Activated CD8-positive, alpha-beta memory T cell treated with anti-CD3 and anti-CD28 coated beads for 4 hours (primary cell): Measurements from ENCODE around the gene RHOBTB3.
"Not testable (repeated sequence)": the region's sequence is repeated elsewhere in the genome, so short reads cannot be mapped to it uniquely, and the experiment has no call there.

Experiments
- DNase-seq, 2 donors: peaks; one replicate each; pipeline ENCODE4 v3.0.0-alpha.2; 2020; ENCODE audit warnings: low read depth in 2 of 2

The RHOBTB3 gene

DNA sequence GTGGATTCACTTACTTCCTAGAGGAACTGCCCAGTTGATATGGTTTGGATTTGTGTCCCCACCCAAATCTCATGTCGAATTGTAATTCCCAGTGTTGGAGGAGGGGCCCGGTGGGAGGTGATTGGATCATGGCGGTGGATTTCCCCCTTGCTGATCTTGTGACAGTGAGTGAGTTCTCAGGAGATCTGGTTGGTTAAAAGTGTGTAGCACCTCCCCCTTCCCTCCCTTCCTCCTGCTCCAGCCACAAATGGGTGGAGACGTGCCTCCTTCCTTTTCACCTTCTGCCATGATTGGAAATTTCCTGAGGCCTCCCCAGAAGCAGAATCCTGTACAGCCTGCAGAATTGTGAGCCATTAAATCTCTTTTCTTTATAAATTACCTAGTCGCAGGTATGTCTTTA lies 17.9 kb upstream of the RHOBTB3 start:
- DNase-seq, result not testable (repeated sequence)

DNA sequence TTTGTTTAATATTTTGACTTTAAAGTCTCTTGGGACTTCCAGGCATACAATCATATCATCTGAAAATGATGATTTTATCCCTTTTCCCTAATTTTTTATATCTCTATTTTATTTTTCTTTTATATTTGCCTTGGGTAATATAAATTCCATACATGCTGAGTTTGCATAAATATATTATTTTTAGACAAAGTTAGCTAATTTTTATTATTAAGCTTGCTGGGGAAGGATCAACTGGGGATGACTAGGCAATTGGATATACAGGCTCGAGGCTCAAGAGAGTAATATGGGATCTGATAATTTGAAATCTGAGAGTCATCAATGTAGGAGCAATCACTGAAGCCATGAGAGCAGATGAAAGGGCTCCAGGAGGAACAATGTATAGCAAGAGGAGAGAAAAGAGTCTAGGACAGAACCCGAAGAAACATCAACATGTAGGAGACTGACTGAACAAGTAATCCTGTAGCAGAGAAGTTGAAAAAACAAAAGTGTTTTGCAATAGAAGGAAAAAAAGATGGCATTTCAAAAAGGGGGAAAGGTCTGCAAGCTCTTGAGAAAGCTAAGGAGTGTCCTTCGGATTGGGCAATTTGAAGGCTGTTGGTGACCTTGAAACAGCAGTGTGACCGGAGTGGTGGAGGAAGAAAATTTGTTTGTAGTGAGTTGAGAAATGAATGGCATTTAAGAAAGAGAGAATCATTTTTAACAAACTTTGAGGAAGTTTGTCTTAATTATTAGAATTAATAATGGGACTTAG lies 17.0 kb upstream of the RHOBTB3 start:
- no peak for DNase-seq

DNA sequence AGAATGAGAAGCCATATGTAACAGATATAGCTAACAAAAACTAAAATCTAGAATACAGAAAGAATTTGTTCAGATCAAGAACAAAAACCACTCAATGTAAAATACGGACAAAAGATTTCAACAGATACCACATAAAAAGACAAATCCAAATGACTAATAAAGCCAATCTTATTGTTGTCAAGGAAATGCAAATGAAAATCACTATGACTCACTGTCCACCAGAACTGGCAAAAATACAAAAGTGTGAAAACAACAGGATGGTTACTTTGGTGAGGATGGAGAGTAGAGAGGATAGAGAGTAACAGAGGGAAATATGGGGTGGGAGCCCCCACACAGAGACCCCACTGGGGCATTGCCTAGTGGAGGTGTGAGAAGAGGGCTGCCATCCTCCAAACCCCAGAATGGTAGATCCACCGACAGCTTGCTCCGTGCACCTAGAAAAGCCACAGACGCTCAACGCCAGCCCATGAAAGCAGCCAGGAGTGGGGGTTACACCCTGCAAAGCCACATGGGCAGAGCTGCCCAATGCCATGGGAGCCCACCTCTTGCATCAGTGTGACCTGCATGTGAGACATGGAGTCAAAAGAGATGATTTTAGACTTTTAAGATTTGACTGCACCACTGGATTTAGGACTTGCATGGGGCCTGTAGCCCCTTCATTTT lies 15.2 kb upstream of the RHOBTB3 start:
- DNase-seq, result no peak

DNA sequence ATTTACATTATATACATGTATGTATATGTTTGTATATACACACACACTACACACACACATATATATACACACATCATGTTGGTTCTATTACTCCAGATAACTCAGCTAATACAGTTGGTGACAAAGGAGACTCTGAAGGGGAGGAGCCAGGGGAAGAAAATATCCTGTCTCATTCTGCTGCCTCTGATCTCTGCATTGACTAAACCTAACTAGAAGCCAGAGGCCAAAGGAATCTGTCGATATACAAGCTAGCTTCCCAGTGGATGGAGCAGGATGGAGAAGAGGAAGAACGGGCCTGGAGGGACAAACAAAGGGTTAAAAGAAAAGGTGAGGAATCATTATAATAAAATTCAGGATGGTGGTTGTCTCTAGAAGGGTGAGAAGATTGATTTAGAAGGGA lies 13.7 kb upstream of the RHOBTB3 start:
- no peak for DNase-seq

DNA sequence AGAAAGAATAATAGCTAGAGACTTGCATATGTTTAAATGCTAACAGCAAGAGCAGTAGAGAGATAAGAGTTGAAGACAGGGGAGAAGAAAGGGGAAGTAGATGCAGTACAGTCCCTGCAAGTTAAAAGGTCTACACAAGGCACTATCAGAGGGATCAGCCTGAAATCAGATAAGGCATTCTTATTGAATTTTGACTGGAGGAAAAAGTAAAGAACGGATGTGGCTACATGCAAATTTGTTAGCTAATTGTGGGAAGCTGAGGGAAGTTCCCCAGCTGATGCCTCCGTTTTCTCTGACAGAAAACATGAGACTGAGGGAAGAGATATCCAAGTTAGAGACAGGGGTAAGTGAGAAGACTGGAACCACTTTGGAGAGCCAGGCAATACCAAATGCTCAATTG lies 12.9 kb upstream of the RHOBTB3 start:
- DNase-seq, result no peak

DNA sequence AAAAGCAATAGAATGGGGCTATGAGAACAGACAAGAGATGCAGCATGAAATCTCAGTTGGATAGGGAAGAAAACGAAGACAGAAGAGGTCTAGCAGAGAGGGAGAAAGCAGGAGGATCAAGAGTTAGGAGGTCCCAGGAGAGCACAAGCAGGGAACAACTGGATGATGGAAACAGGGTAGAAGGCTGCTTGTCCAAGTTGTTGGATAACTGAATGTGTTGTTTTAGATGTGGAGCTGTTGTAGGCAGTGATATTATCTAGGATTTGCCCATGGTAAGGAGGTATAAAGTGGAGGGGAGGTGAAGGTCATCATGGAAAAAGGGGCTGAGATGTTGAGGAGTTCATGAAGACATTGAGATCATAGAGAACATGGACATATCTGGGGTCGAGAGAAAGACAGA lies 12.4 kb upstream of the RHOBTB3 start:
- no peak for DNase-seq

DNA sequence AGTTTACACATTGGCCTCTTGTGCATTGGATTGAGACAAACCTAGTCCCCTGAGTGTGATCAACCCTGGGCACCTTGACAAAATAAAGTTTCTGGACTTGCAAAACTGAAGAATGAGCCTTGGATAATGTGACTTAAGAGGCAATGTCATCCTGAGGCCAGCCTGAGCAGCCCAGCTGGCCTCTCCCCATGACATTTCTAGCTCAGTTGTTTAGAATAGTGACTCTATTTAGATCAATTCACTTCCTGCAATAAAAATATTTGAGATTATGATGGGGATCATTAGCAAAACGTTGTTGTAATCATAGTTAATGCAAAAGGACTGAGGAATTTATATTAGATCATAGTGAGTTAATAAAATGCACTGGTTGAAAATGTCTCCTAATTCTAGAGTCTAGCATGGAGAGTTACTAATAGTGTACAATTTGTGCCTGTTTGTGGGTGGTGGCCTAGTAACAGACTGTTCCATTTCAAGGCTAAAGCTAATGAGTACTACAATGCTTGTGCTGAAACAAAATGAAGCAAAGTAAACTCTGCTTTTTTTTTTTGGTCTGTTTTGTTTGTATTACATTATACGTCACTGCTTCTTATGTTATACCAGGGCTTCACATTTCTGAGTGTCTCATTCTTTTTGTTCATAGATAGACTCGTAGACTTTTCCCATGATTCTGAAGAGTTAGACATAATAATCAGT lies 10.9 kb upstream of the RHOBTB3 start:
- DNase-seq, result no peak

DNA sequence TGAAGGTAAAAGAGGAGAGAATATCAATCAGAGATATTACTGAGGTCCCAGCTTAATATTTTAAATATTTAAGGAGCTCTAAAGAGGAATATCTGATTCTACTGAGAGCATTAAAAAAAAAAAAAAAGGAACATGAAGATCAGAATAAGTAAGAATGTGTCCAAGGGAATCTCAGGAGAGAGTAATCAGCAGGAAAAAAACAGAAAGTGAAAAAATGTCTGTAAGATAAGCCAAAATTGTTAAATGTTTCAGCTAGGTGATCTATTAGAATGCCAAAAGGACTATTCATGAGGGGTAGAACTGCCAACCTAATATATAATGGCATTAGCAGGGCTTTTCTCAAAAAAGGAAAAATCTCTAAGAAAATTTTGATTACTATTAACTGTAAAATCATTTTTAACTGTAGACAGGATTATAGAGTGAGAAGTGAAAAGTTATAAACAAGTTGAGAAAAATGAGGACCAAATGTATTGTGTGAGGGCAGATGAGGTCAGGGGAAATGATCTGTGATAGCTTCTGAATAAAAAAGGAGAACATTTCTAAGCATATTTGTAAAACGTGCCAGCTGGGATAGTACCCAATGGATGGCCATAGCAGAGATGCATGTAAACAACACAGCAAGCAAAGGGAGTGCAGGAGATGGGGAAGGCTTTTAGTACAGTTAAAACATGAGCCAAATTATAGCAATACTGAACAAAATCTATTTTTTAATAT lies 9.4 kb upstream of the RHOBTB3 start:
- no peak for DNase-seq

DNA sequence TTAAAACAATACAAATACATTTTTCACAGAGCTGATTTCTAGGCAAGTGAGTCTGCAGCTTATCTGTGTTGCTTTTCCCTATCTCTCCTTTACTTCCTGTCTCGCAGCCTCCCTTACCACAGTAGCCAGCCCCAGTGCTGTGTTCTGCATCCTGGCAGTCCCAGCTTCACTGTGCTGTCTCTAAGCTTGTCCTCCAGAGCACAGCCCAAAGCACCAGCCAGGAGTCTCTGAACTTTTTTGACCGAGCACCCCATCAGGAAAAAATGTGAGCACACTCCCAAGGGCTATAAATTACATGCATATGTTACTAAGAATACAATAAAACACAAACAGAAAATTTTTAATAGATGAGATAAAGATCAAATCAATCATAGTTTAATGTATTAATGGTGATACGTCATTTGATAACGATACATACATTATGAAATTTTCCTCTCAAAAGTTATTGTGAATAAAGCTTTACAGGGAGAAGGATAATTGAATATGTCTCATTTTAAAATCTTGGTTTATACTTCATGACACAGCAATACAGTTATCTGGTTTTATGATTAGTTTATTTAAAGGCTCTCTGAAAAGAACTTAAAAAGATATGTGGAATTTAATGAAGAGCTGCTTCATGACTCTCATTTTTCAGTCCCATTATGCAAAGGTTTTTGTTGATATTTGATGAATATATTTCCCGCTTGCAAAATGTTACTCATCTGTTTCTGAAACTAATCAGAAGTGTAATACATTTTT lies 7.3 kb upstream of the RHOBTB3 start:
- no peak for DNase-seq

DNA sequence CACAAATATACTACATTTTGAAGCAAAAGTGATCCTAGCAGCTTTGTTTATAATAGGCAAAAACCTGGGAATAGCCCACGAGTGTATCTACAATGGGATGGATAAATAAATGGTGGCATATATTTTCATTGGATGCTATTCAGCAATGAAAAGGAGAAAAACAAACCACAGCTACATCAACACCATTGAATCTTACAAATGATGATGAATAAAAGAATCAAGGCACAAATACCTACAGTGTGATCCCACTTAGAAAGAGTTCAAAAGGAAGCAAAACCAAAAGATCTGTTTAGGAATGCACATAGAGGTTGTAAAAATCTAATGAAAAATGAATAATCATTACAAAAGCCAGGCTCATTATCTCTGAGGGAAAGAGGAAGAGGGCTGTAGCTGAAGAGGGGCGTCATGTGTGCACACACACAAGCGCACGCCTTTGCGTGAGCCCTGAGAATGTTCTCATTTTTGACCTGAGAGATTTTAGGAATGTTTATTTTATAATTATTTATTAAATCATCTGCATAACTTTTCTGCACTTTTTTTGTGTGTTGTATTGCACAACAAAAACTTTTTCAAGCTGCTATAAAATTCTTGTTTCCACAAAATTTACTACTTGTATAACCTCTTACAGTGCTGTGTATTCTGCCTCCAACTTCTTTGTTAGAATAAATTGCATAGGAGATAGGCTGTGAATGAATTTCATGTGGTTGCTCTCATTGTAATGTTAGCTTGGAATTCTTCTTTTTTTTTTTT lies 5.9 kb upstream of the RHOBTB3 start:
- no peak for DNase-seq

DNA sequence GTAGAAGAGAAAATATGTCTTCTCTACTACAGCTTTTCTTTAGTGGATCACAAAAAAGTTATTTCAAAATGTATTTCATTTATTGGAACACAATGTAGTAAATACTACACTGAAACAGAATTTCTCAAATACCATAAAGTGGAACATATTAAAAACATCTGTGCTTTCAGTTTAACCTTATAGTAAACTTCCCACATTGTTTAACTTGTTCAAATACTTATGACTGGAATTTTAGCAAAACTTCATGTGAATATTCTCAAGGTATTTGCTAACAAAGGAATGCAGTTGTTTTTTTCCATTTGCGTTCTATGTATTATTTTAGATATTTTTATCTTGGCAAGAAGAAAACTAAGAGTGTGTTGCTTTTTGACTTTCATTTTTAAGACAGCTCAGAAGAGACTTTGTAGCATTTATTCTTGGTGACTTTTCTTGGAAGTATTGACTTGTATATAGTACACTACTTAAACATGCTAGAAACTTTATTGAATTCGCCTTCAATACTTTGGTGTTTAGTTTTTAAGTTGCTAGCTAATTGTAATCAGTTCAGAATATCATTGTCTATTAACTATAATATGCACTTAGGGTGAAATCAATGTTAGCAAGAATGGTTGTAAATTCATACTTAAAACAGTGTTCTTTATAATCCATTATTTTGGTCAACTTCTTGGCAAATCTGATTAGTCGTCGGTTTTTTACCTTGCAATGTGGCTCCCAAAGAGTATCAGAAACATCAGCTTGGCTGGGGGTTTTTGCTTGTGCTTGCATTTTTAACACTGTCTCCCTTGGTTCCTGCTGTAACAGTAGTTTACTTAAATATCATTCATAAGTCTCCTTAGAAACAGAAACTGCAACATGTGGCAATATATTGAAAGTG lies 5.0 kb upstream of the RHOBTB3 start:
- no peak for DNase-seq

DNA sequence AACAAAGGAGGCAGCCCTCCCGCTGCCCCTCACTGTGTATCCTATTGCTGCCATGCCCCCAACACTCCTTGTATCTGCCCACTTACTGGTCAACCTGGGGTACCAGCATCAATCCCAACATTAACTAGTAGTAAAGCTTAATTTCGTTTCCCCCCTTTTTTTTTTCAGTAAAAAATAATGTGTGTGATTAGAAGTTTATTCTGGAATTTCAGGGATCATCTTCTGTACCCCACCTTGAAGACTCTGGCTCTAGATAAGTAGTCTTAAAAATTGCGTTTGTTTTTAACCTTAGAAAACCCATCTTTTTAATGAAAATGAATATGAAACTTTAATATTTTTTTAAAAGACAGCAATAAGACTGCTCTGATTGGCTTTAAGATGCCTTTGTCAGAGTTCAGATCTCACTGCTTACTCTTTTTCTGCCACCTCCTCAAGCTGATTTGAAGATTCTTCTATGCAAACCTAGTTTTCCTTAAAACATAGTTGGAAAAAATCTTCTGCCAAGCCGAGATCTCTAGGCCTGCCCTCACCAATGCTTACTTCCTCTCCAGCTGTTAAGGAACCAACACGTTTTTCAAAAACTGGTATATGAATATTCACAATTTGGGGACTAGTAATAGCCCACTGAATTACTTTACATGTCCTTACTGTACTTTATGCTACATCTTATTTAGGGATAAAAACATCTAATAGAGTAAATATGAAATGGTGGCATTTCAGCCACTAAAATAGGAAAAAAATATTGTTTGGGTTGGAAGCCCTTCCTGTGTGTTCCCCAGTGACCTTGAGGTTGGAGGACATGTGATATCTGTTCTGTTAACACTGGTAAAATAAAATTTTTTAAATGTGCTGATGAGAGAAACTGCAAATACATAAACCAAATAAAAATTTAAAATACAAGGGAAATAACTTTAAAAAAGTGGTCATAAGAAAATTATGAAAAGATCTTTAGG lies 4.0 kb upstream of the RHOBTB3 start:
- no peak for DNase-seq

DNA sequence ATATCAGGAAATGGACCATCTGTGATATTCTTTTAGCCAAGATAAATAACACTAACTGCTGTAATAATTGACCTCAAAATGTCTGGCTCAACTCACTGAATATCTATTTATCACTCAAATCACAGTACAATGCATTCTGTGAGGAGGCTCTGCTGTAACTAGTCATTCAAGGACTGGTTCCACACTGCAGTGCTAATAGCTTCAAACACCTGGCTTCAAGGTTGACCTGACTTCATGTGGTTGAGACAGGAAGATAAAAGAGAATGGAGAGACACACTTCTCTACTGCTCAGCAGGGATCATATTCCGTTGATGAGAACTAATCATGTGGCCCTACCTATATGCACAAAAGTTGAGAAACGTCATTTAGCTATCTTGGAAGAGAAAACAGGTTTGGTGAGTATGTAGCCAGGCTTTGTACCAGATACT lies 3.4 kb upstream of the RHOBTB3 start:
- DNase-seq, result no peak

DNA sequence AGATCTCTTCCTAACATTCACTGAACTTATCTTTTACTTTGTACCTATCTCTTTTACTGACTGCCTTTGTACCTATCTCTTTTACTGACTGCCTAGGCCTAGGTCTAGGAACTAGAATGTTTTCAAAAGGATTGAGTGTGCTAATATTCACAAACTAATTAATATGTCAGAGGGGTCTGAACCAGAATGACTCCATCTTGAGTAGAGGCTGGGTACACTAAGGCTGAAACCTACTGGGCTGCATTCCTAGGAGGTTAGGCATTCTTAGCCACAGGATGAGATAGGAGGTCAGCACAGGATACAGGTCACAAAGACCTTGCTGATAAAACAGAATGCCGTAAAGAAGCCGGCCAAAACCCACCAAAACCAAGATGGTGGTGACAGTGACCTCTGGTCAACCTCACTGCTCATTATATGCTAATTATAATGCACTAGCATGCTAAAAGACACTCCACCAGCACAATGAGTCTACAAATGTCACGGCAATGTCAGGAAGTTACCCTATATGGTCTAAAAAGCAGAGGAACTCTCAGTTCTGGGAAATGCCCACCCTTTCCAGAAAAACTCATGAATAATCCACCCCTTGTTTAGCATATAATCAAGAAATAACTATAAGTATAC lies 2.5 kb upstream of the RHOBTB3 start:
- no peak for DNase-seq

DNA sequence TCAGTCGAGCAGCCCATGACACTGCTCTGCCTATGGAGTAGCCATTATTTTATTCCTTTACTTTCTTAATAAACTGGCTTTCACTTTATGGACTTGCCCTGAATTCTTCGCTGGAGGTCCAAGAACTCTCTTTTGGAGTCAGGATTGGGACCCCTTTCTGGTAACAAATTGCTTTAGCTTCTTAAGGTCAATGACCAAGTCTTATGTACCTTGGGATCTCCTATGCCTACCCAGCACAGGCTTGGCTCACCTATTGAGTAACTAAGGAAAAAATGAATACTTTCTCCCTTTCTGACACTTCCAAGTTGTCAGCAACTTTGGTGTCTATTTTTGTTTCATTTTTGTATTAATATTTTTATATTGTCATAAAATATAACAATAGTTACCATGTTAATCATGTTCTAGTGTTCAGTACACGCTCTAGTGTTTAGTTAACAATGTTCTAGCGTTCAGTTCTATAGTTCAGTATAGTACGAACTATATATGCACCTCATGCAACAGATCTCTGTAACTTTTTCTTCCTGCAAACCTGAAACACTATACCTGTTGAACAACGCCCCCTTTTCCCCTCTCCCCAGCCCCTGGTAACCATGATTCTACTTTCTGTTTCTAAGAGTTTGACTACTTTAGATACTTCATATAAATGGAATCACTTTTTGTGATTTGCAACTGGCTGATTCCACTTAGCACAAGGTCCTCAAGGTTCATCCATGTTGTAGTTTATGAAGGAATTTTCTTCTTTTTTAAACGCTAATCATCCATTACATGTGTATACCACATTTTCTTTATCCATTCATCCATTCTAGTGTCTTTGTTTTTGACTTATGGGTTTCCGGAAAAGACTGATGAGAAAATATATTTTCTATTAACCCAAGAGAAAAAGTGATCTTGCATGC lies 1.8 kb upstream of the RHOBTB3 start:
- DNase-seq, result no peak

DNA sequence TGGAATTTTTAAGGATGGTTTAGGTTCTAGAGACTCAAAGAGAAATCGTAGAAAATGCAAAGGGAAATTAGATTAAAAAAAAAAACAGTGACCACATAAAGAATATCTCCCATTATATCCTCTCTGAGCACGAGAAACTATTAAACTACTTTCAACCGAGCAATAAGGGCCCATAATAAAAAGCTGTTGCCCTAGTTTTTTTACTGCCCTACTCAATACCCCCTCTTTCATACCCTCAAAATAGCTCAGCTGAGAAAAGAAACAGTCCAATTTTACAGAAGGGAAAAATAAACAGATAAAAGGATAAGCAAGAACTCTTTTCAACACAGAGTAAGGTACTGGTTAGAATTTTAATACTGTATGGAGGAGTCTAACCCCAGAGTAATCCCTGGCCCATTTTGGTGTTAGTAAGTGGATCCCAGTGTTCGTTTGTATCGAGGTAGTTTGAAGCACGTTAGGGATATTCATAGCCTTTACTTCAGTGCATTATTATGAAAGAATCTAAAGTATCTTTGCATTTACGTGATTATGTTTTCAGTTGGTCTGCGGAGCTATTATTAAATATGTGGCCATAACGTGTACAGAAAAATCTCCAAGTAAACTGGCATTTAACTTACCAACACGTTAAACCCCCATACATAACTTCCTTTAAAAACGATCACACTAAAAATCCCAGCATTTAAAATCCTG lies 980 bp upstream of the RHOBTB3 start:
- no peak for DNase-seq
